ENCODE results near the gene DDX31.

DDX31 gene

DNA sequence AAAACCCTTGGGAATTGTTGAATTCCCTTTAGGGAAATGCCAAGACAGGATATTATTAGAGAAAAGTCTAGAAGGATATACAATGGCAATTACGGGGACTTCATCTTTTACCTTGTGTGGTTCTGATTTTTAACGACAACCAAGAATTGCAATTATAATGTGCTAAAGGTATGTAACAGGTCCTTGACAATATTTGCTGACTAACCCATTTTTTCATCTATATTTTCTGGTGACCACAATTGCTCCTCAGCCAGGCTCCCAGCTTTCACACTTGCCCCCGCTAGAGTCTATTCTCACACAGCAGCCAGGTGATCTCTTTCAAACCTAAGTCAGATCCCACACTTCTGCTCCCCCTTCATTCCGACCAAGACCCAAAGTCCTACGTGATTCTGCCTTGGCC lies 53.1 kb downstream of the DDX31 start:
- H3K4me3 ChIP-seq (ENCODE audit: low read depth, low read length), result no peak overlapping the region
- TF ChIP-seq, protein P1, sequence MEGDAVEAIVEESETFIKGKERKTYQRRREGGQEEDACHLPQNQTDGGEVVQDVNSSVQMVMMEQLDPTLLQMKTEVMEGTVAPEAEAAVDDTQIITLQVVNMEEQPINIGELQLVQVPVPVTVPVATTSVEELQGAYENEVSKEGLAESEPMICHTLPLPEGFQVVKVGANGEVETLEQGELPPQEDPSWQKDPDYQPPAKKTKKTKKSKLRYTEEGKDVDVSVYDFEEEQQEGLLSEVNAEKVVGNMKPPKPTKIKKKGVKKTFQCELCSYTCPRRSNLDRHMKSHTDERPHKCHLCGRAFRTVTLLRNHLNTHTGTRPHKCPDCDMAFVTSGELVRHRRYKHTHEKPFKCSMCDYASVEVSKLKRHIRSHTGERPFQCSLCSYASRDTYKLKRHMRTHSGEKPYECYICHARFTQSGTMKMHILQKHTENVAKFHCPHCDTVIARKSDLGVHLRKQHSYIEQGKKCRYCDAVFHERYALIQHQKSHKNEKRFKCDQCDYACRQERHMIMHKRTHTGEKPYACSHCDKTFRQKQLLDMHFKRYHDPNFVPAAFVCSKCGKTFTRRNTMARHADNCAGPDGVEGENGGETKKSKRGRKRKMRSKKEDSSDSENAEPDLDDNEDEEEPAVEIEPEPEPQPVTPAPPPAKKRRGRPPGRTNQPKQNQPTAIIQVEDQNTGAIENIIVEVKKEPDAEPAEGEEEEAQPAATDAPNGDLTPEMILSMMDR (IDR thresholded peaks at IDR 0.05; ENCODE audit: control insufficient read depth, extremely low read depth, insufficient read depth), result no peak
- no peak for DNase-seq (ENCODE audit: low read depth)

DNA sequence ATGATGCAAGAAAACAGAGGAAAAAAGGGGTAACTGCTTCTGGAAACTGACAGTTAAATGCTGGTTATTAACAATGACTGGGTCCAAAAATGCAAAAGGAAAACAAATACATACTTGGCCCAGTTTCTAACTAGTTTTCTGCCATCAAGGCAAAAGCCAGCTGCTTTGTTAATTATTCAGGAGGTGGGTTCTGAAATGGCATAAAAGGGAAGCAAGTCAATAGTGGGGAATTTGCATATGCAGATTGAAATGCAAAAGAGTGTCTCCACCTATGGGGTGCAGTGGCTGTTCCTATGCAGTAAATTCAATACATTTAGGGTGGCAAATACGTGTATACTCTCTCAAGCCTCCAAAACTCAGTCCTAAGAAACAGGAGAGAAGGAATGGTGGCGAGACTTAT lies 54.0 kb downstream of the DDX31 start:
- no peak overlapping the region for H3K4me3 ChIP-seq (ENCODE audit: low read depth, low read length)
- TF ChIP-seq, protein P1 (IDR thresholded peaks at IDR 0.05; ENCODE audit: control insufficient read depth, extremely low read depth, insufficient read depth), result no peak
- no peak for DNase-seq (ENCODE audit: low read depth)

DNA sequence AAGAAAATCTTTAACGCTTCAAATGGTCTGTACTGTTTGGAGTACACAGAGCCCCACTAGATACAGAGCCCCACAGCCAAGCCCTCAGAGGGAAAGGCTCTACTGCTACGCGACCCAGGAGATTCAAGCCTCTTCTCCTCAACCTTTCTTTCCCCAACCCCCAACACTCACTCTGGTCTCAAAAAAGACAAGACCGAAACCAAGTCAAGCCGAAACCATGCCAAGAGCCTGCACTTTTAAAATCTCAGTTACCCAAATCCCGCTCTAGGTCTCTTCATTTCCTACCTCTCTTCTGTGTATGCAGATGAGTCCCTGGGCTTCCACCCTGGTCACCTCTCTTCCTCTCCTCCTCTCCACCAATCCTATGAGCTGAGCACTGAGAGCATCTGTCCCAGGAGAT lies 55.5 kb downstream of the DDX31 start:
- H3K4me3 ChIP-seq (ENCODE audit: low read depth, low read length), result no peak overlapping the region
- TF ChIP-seq, protein P1 (IDR thresholded peaks at IDR 0.05; ENCODE audit: control insufficient read depth, extremely low read depth, insufficient read depth), result no peak
- DNase-seq (ENCODE audit: low read depth), result no peak

DNA sequence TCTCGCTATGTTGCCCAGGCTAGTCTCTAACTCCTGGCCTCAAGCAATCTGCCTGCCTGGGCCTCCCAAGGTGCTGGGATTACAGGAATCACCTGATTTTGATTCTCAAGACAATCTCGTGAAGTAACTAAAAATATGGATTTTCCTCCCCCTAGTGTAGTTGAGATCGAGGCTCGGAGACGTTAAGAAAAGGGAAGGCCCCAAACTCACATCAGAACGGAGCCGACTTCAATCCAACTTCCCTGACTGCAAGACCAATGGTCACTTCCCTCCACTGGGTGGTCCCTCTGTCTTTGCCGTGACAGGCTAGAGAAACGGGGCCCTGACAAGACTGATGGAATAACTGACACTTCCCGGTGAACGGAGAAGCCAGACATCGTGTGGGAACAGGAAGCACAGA lies 59.1 kb downstream of the DDX31 start:
- DNase-seq (ENCODE audit: low read depth), result no peak
- TF ChIP-seq, protein P1 (IDR thresholded peaks at IDR 0.05; ENCODE audit: control insufficient read depth, extremely low read depth, insufficient read depth), result no peak
- H3K4me3 ChIP-seq (ENCODE audit: low read depth, low read length), result no peak overlapping the region

DNA sequence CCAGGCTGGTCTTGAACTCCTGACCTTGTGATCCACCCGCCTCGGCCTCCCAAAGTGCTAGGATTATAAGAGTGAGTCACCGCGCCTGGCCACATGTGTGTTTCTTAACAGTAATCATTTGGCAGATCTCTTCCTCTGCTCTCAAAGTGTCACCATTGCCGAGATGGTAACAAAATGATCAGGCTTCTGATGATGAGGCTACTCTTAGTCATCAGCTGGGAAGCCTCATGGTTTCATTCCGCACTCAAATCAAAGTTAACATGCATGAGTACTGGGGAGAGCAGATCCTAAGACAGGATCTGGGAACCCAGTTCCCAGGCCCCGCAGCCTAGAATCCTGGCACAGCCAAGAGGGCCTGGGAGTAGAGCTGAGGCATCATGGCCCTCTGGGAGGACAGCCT lies 60.0 kb downstream of the DDX31 start:
- DNase-seq (ENCODE audit: low read depth), result no peak
- no peak overlapping the region for H3K4me3 ChIP-seq (ENCODE audit: low read depth, low read length)
- TF ChIP-seq, protein P1 (IDR thresholded peaks at IDR 0.05; ENCODE audit: control insufficient read depth, extremely low read depth, insufficient read depth), result no peak

DNA sequence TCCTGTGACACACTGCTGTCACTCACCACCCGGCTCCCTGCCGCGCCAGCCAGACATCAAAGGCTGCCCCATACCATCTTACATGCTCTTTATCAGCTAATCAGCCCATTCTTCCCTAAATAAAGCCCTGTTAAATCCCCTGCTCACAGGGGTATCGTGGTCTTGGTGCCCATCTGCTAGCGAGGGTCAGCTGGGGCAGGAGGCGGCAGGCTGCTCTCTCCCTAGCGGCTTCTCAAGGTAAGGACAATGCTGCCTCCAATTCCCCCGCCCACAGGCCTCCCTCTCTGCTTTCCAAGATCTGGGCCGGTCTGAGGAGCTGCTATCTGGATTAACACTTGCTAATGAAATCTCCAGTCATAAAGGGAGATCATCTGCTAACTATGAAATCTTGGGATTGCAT lies 60.6 kb downstream of the DDX31 start:
- TF ChIP-seq, protein P1 (IDR thresholded peaks at IDR 0.05; ENCODE audit: control insufficient read depth, extremely low read depth, insufficient read depth), result no peak
- no peak for DNase-seq (ENCODE audit: low read depth)
- H3K4me3 ChIP-seq (ENCODE audit: low read depth, low read length), result no peak overlapping the region

DNA sequence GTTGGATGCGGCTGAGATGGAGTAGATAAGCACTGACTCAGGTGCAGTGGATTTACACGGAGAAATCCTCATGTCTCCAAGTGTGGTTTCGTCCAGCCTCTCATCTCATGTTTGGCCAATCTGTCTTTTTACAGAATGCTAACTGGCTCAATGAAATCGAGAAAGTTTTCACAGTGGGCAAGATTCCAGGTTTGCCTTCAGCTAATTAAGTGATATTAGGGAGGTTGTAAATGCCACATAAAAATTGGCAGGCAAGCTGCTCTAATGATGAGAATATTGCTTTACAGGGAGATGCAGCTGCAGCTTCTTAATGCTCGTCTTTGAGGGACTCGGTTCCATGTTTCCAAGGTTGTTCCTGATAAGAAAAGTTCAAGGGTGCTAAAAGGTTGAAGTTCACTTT lies 63.7 kb downstream of the DDX31 start:
- no peak overlapping the region for H3K4me3 ChIP-seq (ENCODE audit: low read depth, low read length)
- DNase-seq (ENCODE audit: low read depth), result no peak
- TF ChIP-seq, protein P1 (IDR thresholded peaks at IDR 0.05; ENCODE audit: control insufficient read depth, extremely low read depth, insufficient read depth), result no peak

Measured in LNCaP clone FGC (cell line).